DLD1 (cell line): Measurements from ENCODE around the gene FAM120C.

Source experiments
- in situ Hi-C: cut with HindIII; loops from 2 replicates; pipeline ENCODE4 v1.10.0; 2017; ENCODE audit warnings: low sequenced_read_pairs

FAM120C gene

DNA sequence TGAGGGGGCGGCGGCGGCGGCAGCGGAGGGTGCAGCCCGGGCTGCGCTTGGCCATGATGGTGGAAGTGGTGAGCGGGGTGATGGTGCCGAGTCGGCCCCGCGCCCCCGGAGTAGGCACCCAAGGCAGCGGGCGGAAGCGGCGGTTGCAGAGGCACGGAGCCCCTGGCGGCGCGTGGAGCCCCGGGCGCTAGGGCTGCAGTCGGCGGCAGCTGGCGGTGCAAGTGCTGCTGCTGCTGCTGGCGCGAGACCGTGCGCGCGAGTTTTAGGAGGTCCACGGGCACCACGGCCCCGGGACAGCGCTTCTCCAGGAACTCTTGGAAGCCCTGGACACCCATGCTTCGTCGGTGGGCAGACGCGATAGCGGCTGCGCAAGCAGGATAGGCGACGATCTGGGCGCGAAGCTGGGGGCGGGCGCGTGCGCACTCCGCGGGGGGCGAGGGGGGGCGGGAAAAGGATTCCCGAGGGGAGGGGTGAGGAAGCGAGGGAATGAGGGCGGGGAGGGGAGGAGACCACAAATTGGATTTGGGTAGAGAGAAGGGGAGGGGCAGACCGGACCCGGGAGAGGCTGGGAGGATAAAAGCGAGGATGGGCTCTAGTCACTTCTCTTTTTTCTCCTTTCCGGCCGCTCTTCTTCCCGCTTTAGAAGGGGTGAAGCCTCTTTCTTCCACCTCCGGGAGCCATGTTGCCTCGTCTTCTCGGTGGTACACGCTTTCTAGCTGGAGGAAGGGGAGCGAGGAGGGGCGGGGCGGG is at the start of gene FAM120C:
Gene FAM120C (minus strand): TSS at position 391 of the 750 bp plus-strand sequence. CDS start 56 bp downstream, at position 335.
- in situ Hi-C loops: no loop called here

DNA sequence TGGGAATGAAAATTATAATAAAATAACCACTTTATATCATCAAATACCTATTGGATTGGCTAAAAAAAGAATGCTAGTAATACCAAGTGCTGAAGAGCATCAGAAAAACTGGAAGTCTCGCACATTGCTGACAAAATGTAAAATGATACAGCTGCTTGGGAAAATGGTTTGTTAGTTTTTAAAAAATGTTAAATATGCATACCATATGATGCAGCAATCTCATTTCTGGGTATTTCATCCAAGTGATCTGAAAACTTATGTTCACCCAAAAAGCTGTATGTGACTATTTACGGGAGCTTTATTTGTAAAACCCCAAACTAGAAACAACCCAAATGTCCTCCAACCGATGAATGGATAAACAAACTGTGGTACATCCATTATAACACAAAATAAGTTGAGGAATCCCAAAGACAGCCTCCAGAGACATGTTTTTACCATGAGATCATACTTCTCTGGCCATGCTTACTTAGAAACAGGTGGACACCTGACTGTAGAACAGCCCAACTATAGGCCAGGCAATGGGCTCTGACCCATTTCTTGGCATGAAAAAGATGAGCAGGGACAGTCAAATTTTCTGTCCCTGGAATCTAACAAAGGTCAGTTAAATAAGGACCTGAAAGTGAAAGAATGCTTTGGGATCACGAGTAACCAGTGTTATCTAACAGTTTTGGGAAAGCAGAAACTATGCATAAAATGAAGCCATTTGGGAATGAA is 47.5 kb upstream of the FAM120C start:
- in situ Hi-C loops: no loop called here

DNA sequence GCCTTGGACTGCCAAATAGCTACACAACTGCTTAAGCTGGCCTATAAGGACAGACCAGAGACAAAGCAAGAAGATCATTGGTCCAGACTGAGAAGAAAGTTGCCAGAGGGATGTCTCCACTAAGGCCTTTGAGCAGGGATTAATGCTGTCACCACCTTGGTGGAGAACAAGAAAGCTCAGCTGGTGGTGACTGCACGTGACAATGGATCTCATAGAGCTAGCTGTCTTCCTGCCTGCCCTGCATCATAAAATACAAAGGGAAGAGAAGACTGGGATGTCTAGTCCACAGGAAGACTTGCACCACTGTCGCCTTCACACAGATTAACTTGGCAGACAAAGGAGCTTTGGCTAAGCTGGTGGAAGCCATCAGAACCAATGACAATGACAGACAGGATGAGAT is 40.5 kb upstream of the FAM120C start:
- in situ Hi-C loops: no loop called here

GRCh38 chrX:54213603-54214002 is 30.5 kb upstream of the FAM120C start:
- in situ Hi-C loops: no loop called here

DNA sequence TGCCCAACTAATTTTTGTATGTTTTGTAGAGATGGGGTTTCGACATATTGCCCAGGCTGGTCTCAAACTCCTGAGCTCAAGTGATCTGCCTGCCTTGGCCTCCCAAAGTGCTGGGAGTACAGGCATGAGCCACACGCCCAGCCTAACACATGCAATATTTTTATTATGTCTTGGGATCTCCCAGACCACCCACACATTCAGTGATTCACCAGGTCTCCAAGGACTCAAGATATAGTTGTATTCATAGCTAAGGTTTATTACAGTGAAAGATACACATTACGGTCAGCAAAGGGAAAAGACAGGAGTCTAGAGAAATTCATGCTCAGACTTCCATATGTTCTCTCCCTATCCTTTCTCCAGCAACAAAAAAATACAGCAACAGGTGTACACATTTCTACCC is 25.5 kb upstream of the FAM120C start:
- in situ Hi-C loops: no loop called here

GRCh38 chrX:54198262-54198661 is 15.2 kb upstream of the FAM120C start:
- in situ Hi-C loops: no loop called here

GRCh38 chrX:54194982-54195588 is 12.0 kb upstream of the FAM120C start:
- in situ Hi-C loops: no loop called here

- in situ Hi-C loops: no loop called here
Observed at GRCh38 chrX:54193085-54193821, 10.2 kb upstream of the FAM120C start.

- in situ Hi-C loops: no loop called here
Observed at GRCh38 chrX:54184474-54184873, 1.4 kb upstream of the FAM120C start.

- in situ Hi-C loops: no loop called here
Observed at GRCh38 chrX:54182194-54182863, 725 bp downstream of the FAM120C start.

- in situ Hi-C loops: no loop called here
Observed at GRCh38 chrX:54181202-54181953, 1.7 kb downstream of the FAM120C start.

DNA sequence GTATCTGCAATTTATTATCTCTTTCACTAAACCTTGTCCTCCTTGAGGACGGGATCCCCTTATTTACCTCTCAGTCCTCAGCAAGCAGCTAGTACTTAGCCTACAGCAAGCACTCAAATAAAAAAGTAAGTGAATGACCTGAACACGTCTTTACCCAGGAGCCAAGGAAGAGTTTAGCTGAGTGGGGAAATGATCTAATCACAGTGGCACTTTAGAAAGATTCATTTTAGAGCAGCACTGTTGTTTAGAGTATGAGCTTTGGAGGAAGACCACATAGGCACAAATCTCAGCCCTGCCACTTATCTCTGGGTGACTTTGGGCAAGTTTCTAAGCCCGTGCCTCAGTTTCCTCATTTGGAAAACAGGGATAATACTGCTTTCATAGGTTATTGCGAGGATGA is 2.7 kb downstream of the FAM120C start:
- in situ Hi-C loops: no loop called here

GRCh38 chrX:54178100-54178940 is 4.7 kb downstream of the FAM120C start:
- in situ Hi-C loops: no loop called here

DNA sequence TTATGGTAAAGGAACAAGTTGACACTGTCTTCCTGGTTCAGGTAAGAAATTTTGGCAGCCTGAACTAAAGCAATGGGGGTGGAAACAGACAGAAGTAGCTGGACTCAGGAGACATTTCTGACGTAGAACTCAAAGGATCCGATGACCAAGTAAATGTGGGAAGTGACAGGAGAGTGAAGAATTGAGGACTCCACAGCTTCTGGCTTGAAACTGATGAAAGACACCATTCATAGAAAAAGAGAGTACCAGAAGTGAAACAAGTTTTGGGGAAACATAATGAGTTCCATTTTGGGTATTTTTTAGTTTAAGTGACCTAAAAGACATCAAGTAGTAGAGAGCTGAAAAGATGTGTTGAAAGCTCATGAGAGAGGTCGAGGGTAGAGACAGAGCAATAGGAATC is 5.7 kb downstream of the FAM120C start:
- in situ Hi-C loops: no loop called here

GRCh38 chrX:54173791-54174190 is 9.3 kb downstream of the FAM120C start:
- in situ Hi-C loops: no loop called here

- in situ Hi-C loops: no loop called here
Observed at GRCh38 chrX:54172455-54172854, 10.6 kb downstream of the FAM120C start.

GRCh38 chrX:54171527-54172250 is 11.4 kb downstream of the FAM120C start:
- in situ Hi-C loops: no loop called here

- in situ Hi-C loops: no loop called here
Observed at GRCh38 chrX:54171091-54171490, 12.0 kb downstream of the FAM120C start.
